Stimulated activated CD4-positive, alpha-beta T cell treated with anti-CD3 and anti-CD28 coated beads, Interleukin-4, amount 100 ng/mL, for 1 hour (primary cell): Measurements from ENCODE around the gene IL4I1.

Source experiments
- DNase-seq: peaks from one replicate; pipeline ENCODE4 v3.0.0-alpha.2; 2020

The IL4I1 gene

DNA sequence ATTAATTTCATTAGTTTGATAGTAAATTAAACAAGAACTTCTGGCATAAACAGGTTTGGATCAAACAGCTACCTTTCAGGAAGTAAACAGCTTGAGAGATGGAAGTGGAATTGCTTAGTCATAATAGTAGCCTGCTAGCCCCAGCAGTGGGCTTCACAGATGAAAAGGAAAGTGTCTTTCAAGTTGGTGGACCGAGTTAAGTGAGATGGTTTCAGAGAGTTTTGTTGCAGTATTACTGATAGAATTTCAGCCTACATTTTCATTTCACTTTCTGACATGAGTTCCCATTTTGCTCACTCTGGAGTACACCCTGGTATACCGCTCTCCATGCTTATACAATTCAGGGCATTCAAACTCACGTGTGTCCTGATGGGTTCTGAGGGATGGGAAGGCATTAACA lies 47.7 kb downstream of the IL4I1 start:
- DNase-seq = no peak

DNA sequence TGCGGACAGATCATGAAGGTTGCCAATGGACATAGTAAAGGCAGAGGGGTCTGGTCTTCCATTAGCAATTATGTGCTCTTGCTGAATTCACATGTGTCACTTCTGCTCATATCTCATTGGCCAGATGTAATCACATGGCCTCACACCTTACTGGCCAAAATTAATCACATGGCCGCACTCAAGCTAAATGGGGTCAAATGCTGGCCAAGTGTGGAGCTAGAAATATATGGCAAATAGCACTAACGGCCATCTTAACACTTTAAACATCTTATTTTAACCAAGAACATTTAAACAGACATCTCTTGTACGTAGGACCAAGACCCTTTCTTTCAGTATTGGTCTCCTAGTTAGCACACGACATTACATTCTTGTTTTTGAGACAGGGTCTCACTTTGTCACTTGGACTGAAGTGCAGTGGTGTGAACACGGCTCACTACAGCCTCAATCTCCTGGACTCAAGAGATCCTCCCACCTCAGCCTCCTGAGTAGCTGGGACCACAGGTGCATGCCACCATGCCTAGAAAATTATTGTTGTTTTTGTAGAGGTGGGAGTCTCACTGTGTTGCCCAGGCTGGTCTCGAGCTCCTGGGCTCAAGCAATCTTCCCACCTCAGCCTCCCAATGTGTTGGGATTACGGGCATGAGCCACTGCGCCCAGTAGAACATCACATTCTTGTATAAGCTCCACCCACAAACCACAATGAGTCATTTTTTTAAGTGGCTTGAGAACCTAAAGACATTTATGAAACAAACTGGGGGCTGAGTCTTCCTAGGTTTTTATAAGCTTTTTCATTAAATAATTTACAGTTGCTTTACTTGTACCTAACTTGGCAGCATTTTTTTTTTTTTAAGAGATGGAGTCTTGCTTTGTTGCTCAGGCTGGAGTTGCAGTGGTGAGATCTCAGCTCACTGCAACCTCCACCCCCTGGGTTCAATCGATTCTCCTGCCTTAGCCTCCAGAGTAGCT lies 48.7 kb downstream of the IL4I1 start:
- no peak for DNase-seq

DNA sequence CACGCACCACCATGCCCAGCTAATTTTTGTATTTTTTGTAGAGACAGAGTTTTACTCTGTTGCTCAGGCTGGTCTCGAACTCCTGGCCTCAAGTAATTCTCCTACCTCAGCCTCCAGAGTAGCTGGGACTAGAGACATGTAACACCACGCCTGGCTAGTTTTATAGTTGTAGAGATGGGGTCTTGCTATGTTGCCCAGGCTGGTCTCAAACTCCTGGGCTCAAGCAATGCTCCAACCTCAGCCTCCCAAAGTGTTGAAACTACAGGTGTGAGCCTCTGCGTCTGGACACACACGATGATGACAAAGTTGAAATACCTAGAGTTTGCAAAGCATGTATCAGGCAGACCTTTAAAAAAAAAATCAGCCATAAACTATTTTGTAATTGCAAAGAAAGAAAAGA lies 50.3 kb downstream of the IL4I1 start:
- DNase-seq = no peak

DNA sequence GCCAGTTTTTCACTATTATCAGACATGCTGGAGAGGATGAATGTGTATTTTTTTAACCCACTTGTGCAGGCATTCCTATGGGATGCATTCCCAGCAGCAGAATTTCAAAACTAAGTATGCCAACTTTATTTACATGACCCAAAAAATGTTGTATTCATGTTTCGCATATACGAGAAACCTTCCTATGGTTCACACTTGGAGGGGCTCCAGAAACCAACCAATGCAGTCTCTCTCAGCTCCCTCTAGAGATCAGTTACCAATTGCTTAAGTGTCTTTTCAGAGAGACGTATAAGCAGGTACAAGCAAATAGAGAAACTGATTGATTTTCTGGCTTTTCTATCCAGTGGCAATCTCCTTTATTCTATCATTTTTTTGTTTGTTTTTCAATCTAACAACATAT lies 51.3 kb downstream of the IL4I1 start:
- DNase-seq = no peak

DNA sequence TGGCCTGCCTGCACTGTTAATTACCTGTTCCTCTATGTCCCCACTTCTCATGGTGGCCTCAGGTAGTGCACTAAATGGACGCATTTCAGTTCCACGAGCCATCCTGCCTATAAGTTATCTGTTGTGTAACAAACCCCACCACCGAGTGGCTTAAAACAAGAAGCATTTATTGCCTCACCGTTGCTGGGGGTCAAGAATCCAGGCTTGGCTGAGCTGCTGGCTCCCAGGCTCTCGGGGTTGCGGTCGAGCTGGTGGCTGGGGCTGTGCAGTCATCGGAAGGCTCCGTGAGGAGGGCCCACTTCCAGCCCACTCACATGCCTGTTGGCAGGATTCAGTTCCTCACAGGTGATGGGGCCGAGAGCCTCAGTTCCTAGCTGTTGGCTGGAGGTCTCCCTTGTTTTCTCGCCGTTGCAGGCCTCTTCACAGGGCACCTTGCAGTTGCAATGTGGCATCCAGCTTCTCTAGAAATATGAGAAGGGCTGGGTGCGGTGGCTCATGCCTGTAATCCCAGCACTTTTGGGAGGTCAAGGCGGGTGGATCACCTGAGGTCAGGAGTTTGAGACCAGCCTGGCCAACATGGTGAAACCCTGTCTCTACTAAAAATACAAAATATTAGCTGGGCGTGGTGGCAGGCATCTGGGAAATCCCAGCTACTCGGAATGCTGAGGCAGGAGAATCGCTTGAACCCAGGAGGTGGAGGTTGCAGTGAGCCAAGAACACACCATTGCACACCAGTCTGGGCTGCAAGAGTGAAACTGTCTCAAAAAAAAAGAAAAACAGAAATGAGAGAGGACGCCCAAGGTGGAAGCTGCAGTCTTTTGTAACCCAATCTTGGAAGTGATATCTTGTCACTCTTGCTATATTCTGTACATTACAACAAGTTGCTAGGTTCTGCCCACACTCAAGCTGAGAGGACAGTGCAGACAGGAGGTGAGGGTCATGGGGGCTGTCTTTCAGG lies 52.3 kb downstream of the IL4I1 start:
- DNase-seq = no peak

DNA sequence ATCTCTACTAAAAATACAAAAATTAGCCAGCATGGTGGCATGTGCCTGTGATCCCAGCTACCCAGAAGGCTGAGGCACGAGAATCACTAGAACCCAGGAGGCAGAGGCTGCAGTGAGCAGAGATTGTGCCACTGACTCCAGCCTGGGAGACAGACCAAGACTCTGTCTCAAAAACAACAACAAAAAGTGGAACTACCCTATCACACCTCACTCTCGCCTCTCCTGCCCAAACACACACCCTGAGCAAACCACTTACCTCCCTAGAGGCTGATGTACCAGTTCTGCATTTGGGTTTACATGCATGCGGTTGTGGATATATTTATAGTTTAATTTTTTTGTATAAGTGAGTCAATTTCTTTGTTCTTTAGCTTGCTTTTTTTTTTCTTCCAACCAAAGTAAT lies 53.4 kb downstream of the IL4I1 start:
- no peak for DNase-seq

DNA sequence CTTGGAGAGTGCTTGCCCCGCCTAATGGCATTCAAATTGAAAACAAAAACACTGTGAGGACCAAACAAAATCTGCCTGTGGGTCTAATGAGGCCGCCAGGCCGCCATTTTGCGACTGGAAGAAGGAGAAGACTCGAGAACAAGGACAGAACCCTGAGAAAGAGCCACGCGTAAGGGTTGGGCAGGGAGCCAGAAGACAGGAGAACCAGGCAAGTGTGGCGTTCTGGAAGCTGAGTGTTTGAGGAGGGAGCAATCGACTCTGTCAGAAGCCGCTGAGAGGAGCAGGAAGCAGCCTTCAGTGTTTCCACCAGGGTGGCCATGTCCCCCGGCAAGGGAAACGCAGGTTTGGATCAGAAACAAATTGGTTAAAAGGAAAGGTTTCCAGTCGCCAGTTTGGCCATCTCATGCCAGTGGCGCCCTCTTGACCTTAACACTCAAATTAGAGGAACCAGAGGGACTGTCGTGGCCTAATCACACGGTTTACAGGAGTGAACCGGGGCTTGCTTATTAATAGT lies 55.9 kb downstream of the IL4I1 start:
- no peak for DNase-seq

DNA sequence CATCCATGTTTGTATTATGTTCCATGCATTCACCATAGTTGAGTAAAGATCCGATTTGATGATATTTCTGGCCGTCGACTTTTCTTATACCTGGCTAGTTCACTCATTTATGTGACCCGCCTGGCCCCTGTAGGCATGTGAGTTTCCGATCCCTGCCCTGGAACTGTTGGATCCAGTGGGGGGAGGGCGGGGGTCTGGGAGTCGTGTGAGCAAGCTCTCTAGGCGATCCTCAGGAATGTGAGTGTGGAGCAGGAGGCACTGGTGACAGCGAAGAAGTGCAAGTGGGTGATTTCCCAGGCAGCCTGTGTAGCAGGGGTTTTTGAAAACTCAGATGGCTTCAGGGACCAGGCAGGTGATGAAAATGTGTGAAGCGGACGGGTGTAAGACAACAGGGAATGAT lies 56.4 kb downstream of the IL4I1 start:
- DNase-seq = no peak

DNA sequence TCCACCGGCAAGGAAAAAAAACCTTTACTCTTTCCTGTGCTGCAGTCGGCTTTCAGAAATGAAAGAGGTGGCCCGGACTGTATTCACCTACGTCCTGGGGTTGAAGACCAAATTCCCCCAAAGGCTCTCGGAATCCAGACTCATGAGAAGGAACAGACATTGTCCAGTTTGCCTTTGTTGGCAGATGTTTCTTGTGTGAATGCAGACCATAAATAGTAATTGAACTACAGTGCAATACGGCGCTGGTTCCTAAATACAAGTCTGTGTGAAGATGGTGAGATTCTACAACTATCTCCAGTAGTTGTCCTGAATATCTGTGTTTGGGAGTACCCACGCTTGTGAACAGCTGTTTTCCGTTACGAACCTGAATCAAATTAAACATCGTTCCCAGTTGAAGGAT lies 57.0 kb downstream of the IL4I1 start:
- no peak for DNase-seq
